GM18909 (cell line): ENCODE measurements around the gene PIEZO2.

Source experiments
- ATAC-seq: cut with Tn5 transposase; IDR thresholded peaks from one replicate; pipeline ENCODE4 v1.9.1; 2021; ENCODE audit warnings: mild to moderate bottlenecking; ENCODE audit not compliant: unreplicated experiment, poor library complexity

The PIEZO2 gene

GRCh38 chr18:10826400-10826799, 323.0 kb downstream of the PIEZO2 start:
- no peak for ATAC-seq

GRCh38 chr18:10822456-10822855, 326.9 kb downstream of the PIEZO2 start:
- ATAC-seq, result no peak

- ATAC-seq, result no peak
Observed at GRCh38 chr18:10820681-10821080, 328.7 kb downstream of the PIEZO2 start.

GRCh38 chr18:10814336-10814735, 335.0 kb downstream of the PIEZO2 start:
- no peak for ATAC-seq

GRCh38 chr18:10805587-10806118, 343.7 kb downstream of the PIEZO2 start:
- ATAC-seq, result no peak

- no peak for ATAC-seq
Observed at GRCh38 chr18:10804126-10804525, 345.2 kb downstream of the PIEZO2 start.

- ATAC-seq, result no peak
Observed at GRCh38 chr18:10798727-10799550, 350.4 kb downstream of the PIEZO2 start.

- ATAC-seq, result no peak
Observed at GRCh38 chr18:10797896-10798295, 351.5 kb downstream of the PIEZO2 start.

GRCh38 chr18:10794771-10795170, 354.6 kb downstream of the PIEZO2 start:
- ATAC-seq, result no peak

- no peak for ATAC-seq
Observed at GRCh38 chr18:10793730-10794370, 355.5 kb downstream of the PIEZO2 start.

- no peak for ATAC-seq
Observed at GRCh38 chr18:10792181-10792580, 357.2 kb downstream of the PIEZO2 start.

- ATAC-seq, result no peak
Observed at GRCh38 chr18:10791169-10791831, 358.1 kb downstream of the PIEZO2 start.

GRCh38 chr18:10789180-10789579, 360.2 kb downstream of the PIEZO2 start:
- ATAC-seq, result no peak

GRCh38 chr18:10787293-10787901, 362.0 kb downstream of the PIEZO2 start:
- peak; percentile 92 for ATAC-seq

GRCh38 chr18:10785798-10786197, 363.6 kb downstream of the PIEZO2 start:
- ATAC-seq, result no peak

GRCh38 chr18:10784596-10785202, 364.7 kb downstream of the PIEZO2 start:
- no peak for ATAC-seq

- no peak for ATAC-seq
Observed at GRCh38 chr18:10783941-10784340, 365.4 kb downstream of the PIEZO2 start.

GRCh38 chr18:10776493-10776892, 372.9 kb downstream of the PIEZO2 start:
- no peak for ATAC-seq

- ATAC-seq, result no peak
Observed at GRCh38 chr18:10775026-10775425, 374.3 kb downstream of the PIEZO2 start.

GRCh38 chr18:10771053-10771709, 378.2 kb downstream of the PIEZO2 start:
- ATAC-seq, result no peak
